PC-9 (cell line): ENCODE measurements around the gene OR4C45. TPM values are rescaled to one million over a fixed set of nuclear protein-coding genes. Genes with fewer than 3 reads are reported as not detected.
"Not testable (repeated sequence)": the region's sequence is repeated elsewhere in the genome, so short reads cannot be mapped to it uniquely, and the experiment has no call there.

Source experiments
- BruUV-seq: library from RNA; stranded (reverse); fragments of 400-500 nt; replicated peaks from 2 replicates; lab custom pipeline; 2021; lab: Mats Ljungman, UMichigan
- CTCF ChIA-PET: fragments of 300-600 bp; sonication (Branson Sonifier 250); formaldehyde crosslinking; loops from one replicate; lab custom pipeline; 2022; ENCODE audit warnings: antibody characterized with exemption; lab: Charles Lee
- POLR2A ChIA-PET: fragments of 300-600 bp; sonication (Branson Sonifier 250); formaldehyde crosslinking; loops from one replicate; lab custom pipeline; 2022; ENCODE audit warnings: antibody characterized with exemption; ENCODE audit not compliant: unreplicated experiment; lab: Charles Lee
- DNase-seq, 2 experiments: peaks; one replicate each; pipeline versions ENCODE4 v3.0.0 to v3.0.0-alpha.2; 2015 to 2022; ENCODE audit warnings: mixed read lengths in 1 of 2
- H2AFZ ChIP-seq: fragments of 200-600 bp; sonication (generic); 2 replicates; pipeline ENCODE4 v1.8.1; 2017; ENCODE audit warnings: antibody characterized with exemption
- H3F3A ChIP-seq: fragments of 200-600 bp; sonication (generic); 2 replicates; pipeline ENCODE4 v1.8.1; 2017; ENCODE audit warnings: antibody characterized with exemption, mild to moderate bottlenecking, low read depth; ENCODE audit not compliant: insufficient read depth
- H3K27ac ChIP-seq: fragments of 200-600 bp; sonication (generic); 2 replicates; pipeline ENCODE4 v1.6.1; 2016; ENCODE audit warnings: mixed run types
- H3K27me3 ChIP-seq: fragments of 200-600 bp; sonication (generic); 2 replicates; pipeline ENCODE4 v1.6.1; 2016; ENCODE audit warnings: low read depth, mixed run types; ENCODE audit not compliant: insufficient read depth
- H3K36me3 ChIP-seq: fragments of 200-600 bp; sonication (generic); 2 replicates; pipeline ENCODE4 v1.6.1; 2016; ENCODE audit warnings: low read depth, mixed run types
- H3K4me1 ChIP-seq: fragments of 200-600 bp; sonication (generic); replicated peaks from 2 replicates; pipeline ENCODE4 v1.6.1; 2016; ENCODE audit warnings: mixed run types; ENCODE audit not compliant: insufficient read depth
- H3K4me2 ChIP-seq: fragments of 200-600 bp; sonication (generic); 2 replicates; pipeline ENCODE4 v1.6.1; 2017; ENCODE audit warnings: mixed run types
- H3K4me3 ChIP-seq: fragments of 200-600 bp; sonication (generic); 2 replicates; pipeline ENCODE4 v1.6.1; 2016; ENCODE audit warnings: mixed run types
- H3K79me2 ChIP-seq: fragments of 200-600 bp; sonication (generic); 2 replicates; pipeline ENCODE4 v1.6.1; 2017; ENCODE audit warnings: low read depth, mixed run types
- H3K9me2 ChIP-seq: fragments of 200-600 bp; sonication (generic); 2 replicates; pipeline ENCODE4 v1.8.1; 2017; ENCODE audit warnings: mild to moderate bottlenecking; ENCODE audit not compliant: insufficient read depth
- H3K9me3 ChIP-seq: fragments of 200-600 bp; sonication (generic); 2 replicates; pipeline ENCODE4 v1.8.1; 2016; ENCODE audit warnings: low read depth; ENCODE audit not compliant: insufficient read depth
- H4K20me1 ChIP-seq: fragments of 200-600 bp; sonication (generic); 2 replicates; pipeline ENCODE4 v1.8.1; 2017; ENCODE audit not compliant: insufficient read depth
- CTCF ChIP-seq: fragments of 200-600 bp; sonication (generic); conservative IDR thresholded peaks from 2 replicates; pipeline ENCODE4 v1.6.1; 2017; ENCODE audit warnings: mixed run types, antibody characterized with exemption, mild to moderate bottlenecking, moderate library complexity
- EZH2 ChIP-seq: fragments of 200-600 bp; sonication (generic); IDR thresholded peaks from 2 replicates; pipeline ENCODE4 v1.8.0; 2017; ENCODE audit warnings: antibody characterized with exemption, low read depth
- intact Hi-C: fragments of 100-400 bp; cut with micrococcal nuclease; formaldehyde crosslinking; loops from one replicate; pipeline ENCODE4 v1.10.0; 2022; ENCODE audit not compliant: unreplicated experiment
- total RNA-seq: library from RNA; stranded (reverse); gene quantifications from 2 replicates; pipeline ENCODE4 v1.2.3, GENCODE V29; 2021

Gene OR4C45
- total RNA-seq, 1 experiment from 2014 or later, result not detected

DNA sequence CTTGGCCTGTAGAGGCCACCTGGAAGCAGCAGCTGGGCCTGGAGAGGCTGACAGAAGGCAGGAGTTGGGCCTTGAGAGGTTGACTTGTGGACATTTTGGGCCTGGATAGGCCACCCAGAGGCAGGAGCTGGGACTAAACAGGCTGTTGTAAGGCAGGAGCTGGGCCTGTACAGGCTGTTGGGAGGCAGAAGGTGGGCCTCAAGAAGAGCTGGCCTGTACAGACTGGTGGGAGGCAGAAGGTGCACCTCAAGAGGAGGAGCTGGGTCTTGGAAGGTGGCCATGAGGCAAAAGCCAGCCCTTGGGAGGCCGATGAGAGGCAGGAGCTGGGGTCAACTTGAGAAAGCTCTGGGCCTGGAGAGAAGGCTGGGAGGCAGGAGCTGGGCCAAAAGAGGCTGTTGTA, 45.3 kb downstream of the OR4C45 start:
- H3K27ac ChIP-seq, result no peak overlapping the region
- H3K4me2 ChIP-seq, result no peak overlapping the region
- no peaks in the 10 kb centered on the region for H3K79me2 ChIP-seq
- no peaks in the 10 kb centered on the region for H3K36me3 ChIP-seq
- no peaks in the 10 kb centered on the region for H4K20me1 ChIP-seq
- H3K4me1 ChIP-seq, result peaks cover 11% of the 10 kb centered on the region; the same call in 1 of the 2 replicates
- no peaks in the 10 kb centered on the region for H3K9me2 ChIP-seq
- POLR2A ChIA-PET, result no interaction called here
- H3K27me3 ChIP-seq, result no peaks in the 10 kb centered on the region
- CTCF ChIA-PET, result no interaction called here
- no TSS peak for BruUV-seq
- no peaks in the 10 kb centered on the region for H3K9me3 ChIP-seq
- TF ChIP-seq EZH2 (no peak), CTCF (no peak)
- H3F3A ChIP-seq, result no peaks in the 10 kb centered on the region
- intact Hi-C loops, result no loop called here
- no peak overlapping the region for H3K4me3 ChIP-seq
- no peak for DNase-seq
- H2AFZ ChIP-seq, result no peak overlapping the region

DNA sequence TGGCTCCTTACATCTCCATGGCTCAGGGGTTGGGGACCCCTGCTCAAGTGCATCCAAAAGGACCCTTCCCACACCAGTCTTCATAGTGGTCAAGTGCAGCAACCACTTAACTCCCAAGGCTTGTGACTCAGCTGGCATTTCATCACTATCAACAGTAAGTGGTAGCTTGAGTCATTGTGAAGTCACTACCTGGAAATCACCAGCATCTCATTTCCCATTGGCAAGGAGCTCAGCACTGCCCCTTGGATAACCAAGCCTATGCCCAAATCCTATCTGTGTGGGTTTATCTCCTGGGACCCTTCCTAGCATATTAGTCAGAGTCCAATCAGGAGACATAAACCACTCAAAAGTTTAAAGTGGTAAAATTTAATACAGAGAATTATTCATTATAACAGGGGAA, 46.3 kb downstream of the OR4C45 start:
- H4K20me1 ChIP-seq, intact Hi-C loops, H3K4me3 ChIP-seq, DNase-seq, CTCF ChIA-PET, H3K9me3 ChIP-seq, POLR2A ChIA-PET, H3K36me3 ChIP-seq, H3K9me2 ChIP-seq, BruUV-seq, H3K27me3 ChIP-seq, H3F3A ChIP-seq, H3K79me2 ChIP-seq, H2AFZ ChIP-seq, H3K4me2 ChIP-seq: not testable (repeated sequence)
- peaks cover 11% of the 10 kb centered on the region; the same call in 1 of the 2 replicates for H3K4me1 ChIP-seq
- H3K27ac ChIP-seq, result 0 out of 2 replicates have a peak overlapping the region, but pooled peaks have one; percentile 12

DNA sequence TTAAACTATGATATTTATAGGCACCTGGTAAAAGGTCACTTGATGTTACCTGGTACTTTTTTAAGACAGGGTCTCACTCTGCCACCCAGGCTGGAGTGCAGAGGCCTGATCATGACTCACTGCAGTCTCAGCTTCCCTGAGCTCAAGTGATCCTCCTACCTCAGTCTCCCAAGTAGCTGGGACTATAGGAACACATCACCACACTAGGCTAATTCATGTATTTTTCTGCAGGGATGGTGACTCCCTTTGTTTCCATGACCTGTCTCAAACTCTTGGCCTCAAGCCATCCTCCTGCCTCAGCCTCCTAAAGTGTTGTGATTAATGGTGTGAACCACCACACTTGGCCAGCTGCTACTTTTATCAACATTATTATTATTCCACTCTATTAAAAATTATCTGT, 47.6 kb downstream of the OR4C45 start:
- CTCF ChIA-PET, result no interaction called here

More for the DNA sequence above, 47.6 kb downstream of the OR4C45 start:
- TF ChIP-seq EZH2 (no peak), CTCF (no peak)
- Histone ChIP-seq H2AFZ (no peak overlapping the region), H3K4me1 (peaks cover 11% of the 10 kb centered on the region; the same call in 1 of the 2 replicates), H3K79me2 (no peaks in the 10 kb centered on the region), H3K9me2 (no peaks in the 10 kb centered on the region), H3K27ac (no peak overlapping the region), H3K27me3 (no peaks in the 10 kb centered on the region), H3K36me3 (no peaks in the 10 kb centered on the region), H4K20me1 (no peaks in the 10 kb centered on the region), H3K4me3 (no peak overlapping the region), H3F3A (no peaks in the 10 kb centered on the region), H3K4me2 (no peak overlapping the region), H3K9me3 (no peaks in the 10 kb centered on the region)
- no TSS peak for BruUV-seq
- intact Hi-C loops, result no loop called here
- no peak for DNase-seq
- POLR2A ChIA-PET, result no interaction called here

Other genes starting within 250 kb of the OR4C45 start
- not detected in 2 replicates for gene OR4C13, start 80.5 kb upstream of the OR4C45 start, total RNA-seq
- gene OR4C12, start 50.3 kb upstream of the OR4C45 start, total RNA-seq, result not detected in 2 replicates